SK-N-SH treated with all-trans-retinoic acid at 6 μM for 48 hours (cell line): ENCODE data around the gene F2RL2.

Source experiments
- ATAC-seq: fragments of 200-7000 bp; cut with Tn5 transposase; 3 replicates; pipeline ENCODE4 v1.9.1; 2020; ENCODE audit warnings: mild to moderate bottlenecking, moderate library complexity
- ARNTL ChIP-seq: fragments of 450-650 bp; formaldehyde crosslinking; IDR thresholded peaks from 2 replicates; pipeline ENCODE4 v1.5.0; 2020; ENCODE audit warnings: low read depth, mild to moderate bottlenecking, moderate library complexity, borderline replicate concordance
- BACH2 ChIP-seq: fragments of 250-450 bp; sonication (Bioruptor Pico); IDR thresholded peaks from 2 replicates; pipeline ENCODE4 v1.9.0; 2021; ENCODE audit warnings: mild to moderate bottlenecking, borderline replicate concordance
- CREB5 ChIP-seq: fragments of 250-450 bp; sonication (Bioruptor Pico); IDR thresholded peaks from 2 replicates; pipeline ENCODE4 v1.5.1; 2020; ENCODE audit warnings: low read depth, mild to moderate bottlenecking, moderate library complexity
- CSDC2 ChIP-seq: fragments of 250-450 bp; sonication (Bioruptor Pico); IDR thresholded peaks from 2 replicates; pipeline ENCODE4 v1.5.0; 2020; ENCODE audit warnings: mild to moderate bottlenecking, moderate library complexity
- ESRRG ChIP-seq: fragments of 250-450 bp; sonication (Bioruptor Pico); IDR thresholded peaks from 2 replicates; pipeline ENCODE4 v1.6.1; 2021; ENCODE audit warnings: mild to moderate bottlenecking
- GLIS3 ChIP-seq: fragments of 250-450 bp; sonication (Bioruptor Pico); IDR thresholded peaks from 2 replicates; pipeline ENCODE4 v1.5.0; 2020; ENCODE audit warnings: mild to moderate bottlenecking, moderate library complexity
- ISL1 ChIP-seq: fragments of 250-450 bp; sonication (Bioruptor Pico); IDR thresholded peaks from 2 replicates; pipeline ENCODE4 v2.1.2; 2022; ENCODE audit warnings: mild to moderate bottlenecking, moderate library complexity
- OSR1 ChIP-seq: fragments of 250-450 bp; sonication (Bioruptor Pico); IDR thresholded peaks from 2 replicates; pipeline ENCODE4 v1.8.0; 2022; ENCODE audit warnings: moderate library complexity, mild to moderate bottlenecking, inconsistent platforms
- PATZ1 ChIP-seq: fragments of 250-450 bp; sonication (Bioruptor Pico); IDR thresholded peaks from 2 replicates; pipeline ENCODE4 v1.8.0; 2020; ENCODE audit warnings: mild to moderate bottlenecking, moderate library complexity, borderline replicate concordance
- POU6F1 ChIP-seq: fragments of 250-450 bp; sonication (Bioruptor Pico); IDR thresholded peaks from 2 replicates; pipeline ENCODE4 v1.8.0; 2021; ENCODE audit warnings: low read depth, mild to moderate bottlenecking, moderate library complexity, borderline replicate concordance
- PPARA ChIP-seq: fragments of 250-450 bp; sonication (Bioruptor Pico); IDR thresholded peaks from 2 replicates; pipeline ENCODE4 v1.5.0; 2020; ENCODE audit warnings: mild to moderate bottlenecking, borderline replicate concordance
- RARB ChIP-seq: fragments of 250-450 bp; sonication (Bioruptor Pico); IDR thresholded peaks from 2 replicates; pipeline ENCODE4 v1.8.0; 2021; ENCODE audit warnings: mild to moderate bottlenecking, moderate library complexity
- SNAI2 ChIP-seq: fragments of 250-450 bp; sonication (Bioruptor Pico); IDR thresholded peaks from 2 replicates; pipeline ENCODE4 v1.5.0; 2020; ENCODE audit warnings: mild to moderate bottlenecking, moderate library complexity
- TCF4 ChIP-seq: fragments of 250-450 bp; sonication (Bioruptor Pico); IDR thresholded peaks from 2 replicates; pipeline ENCODE4 v1.8.0; 2021; ENCODE audit warnings: mild to moderate bottlenecking, moderate library complexity, borderline replicate concordance
- TOX ChIP-seq: fragments of 250-450 bp; sonication (Bioruptor Pico); IDR thresholded peaks from 2 replicates; pipeline ENCODE4 v1.8.0; 2021; ENCODE audit warnings: mild to moderate bottlenecking, moderate library complexity, borderline replicate concordance
- ZC3H10 ChIP-seq: fragments of 250-450 bp; sonication (Bioruptor Pico); IDR thresholded peaks from 2 replicates; pipeline ENCODE4 v1.5.1; 2021; ENCODE audit warnings: mild to moderate bottlenecking, moderate library complexity
- ZFP30 ChIP-seq: fragments of 450-650 bp; formaldehyde crosslinking; IDR thresholded peaks from 2 replicates; pipeline ENCODE4 v1.5.0; 2022; ENCODE audit warnings: mild to moderate bottlenecking, moderate library complexity
- ZNF565 ChIP-seq: fragments of 450-650 bp; formaldehyde crosslinking; conservative IDR thresholded peaks from 2 replicates; pipeline ENCODE4 v1.5.0; 2020; ENCODE audit warnings: low read depth, mild to moderate bottlenecking, moderate library complexity
- ZNF8 ChIP-seq: fragments of 450-650 bp; formaldehyde crosslinking; IDR thresholded peaks from 2 replicates; pipeline ENCODE4 v1.5.0; 2020; ENCODE audit warnings: mild to moderate bottlenecking, moderate library complexity
- TF ChIP-seq, protein P1 (sequence below): fragments of 250-450 bp; sonication (Bioruptor Pico); IDR thresholded peaks from 2 replicates; pipeline ENCODE4 v1.5.0; 2020; ENCODE audit warnings: mild to moderate bottlenecking, moderate library complexity

F2RL2 gene

DNA sequence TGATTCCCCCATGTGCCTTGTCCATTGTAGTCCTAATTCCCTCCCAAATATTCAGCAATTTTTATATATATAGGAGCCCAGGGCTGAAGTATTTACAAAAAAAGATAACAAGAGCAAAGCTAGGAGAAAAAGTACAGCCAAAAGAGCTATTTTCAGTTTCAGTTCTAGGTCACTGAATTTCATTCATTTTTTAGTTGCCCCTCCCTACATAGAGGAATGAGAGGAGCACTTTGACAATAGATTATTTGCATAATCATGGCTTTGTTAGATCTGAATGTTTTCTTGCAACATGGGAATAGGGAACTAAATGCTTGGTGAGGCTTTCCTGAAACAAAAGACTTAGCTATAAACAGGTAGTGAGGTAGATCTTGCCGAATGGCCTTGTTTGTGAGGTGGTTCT is 15.3 kb upstream of the F2RL2 start:
- no peak for ATAC-seq

DNA sequence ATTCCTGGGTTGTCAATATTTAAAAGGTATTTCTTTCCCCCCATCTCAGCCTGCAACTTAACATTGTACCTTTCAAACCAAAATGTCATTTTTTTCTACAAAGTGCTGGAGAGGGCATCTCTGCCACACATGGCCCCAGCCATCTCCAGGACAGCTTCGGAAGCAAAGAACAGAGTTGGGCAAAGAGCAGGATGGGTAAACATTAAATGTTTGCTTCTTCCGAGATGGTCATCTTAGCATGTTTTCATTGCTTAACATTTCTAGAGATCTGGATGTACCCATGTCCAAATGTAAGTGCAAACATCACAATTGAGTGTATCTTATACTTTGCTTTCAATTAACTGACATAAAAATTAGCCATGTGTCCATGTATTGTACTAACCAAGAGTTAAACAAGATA is 14.3 kb upstream of the F2RL2 start:
- no peak for ATAC-seq
- TF ChIP-seq POU6F1 (CRISPR knock-in tag) (no peak), ZNF8 (CRISPR knock-in tag) (no peak), TOX (CRISPR knock-in tag) (no peak), PATZ1 (no peak), TCF4 (CRISPR knock-in tag) (no peak), RARB (CRISPR knock-in tag) (no peak), SNAI2 (CRISPR knock-in tag) (no peak), CSDC2 (CRISPR knock-in tag) (no peak), GLIS3 (CRISPR knock-in tag) (no peak)
- TF ChIP-seq, all 23 proteins: peak for 0

More for the DNA sequence above, 15.3 kb upstream of the F2RL2 start:
- TF ChIP-seq POU6F1 (CRISPR knock-in tag) (no peak), ZC3H10 (CRISPR knock-in tag) (no peak), CSDC2 (CRISPR knock-in tag) (no peak), CREB5 (CRISPR knock-in tag) (no peak), ZNF8 (CRISPR knock-in tag) (no peak)

DNA sequence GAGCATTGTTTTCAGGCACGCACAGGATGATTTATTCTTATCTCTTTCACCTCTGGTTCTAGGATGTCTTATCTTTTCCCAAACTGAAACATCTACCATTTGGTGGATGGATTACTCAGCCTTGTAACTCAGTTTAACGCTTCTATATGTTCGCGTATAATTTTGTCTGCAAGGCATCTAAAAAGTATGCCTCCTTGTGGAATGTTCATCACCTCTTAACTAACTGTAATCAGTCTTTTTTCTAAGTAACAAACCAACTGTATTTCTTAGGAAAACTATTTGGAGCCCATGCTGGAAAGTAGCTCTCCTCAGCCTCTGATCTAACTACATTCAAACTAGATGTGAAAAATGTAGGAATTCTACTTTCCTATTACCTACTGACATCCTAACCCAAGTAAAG is 11.5 kb upstream of the F2RL2 start:
- no peak for TF ChIP-seq ESRRG (CRISPR knock-in tag)
- TF ChIP-seq POU6F1 (CRISPR knock-in tag) = no peak
- no peak for TF ChIP-seq PPARA (CRISPR knock-in tag)
- TF ChIP-seq GLIS3 (CRISPR knock-in tag) = no peak
- TF ChIP-seq ZC3H10 (CRISPR knock-in tag) = no peak
- no peak for TF ChIP-seq PATZ1
- no peak for TF ChIP-seq ISL1 (CRISPR knock-in tag)
- no peak for TF ChIP-seq OSR1 (CRISPR knock-in tag)
- no peak for TF ChIP-seq ZNF8 (CRISPR knock-in tag)
- TF ChIP-seq ZNF565 (CRISPR knock-in tag) = no peak
- TF ChIP-seq, protein P1, sequence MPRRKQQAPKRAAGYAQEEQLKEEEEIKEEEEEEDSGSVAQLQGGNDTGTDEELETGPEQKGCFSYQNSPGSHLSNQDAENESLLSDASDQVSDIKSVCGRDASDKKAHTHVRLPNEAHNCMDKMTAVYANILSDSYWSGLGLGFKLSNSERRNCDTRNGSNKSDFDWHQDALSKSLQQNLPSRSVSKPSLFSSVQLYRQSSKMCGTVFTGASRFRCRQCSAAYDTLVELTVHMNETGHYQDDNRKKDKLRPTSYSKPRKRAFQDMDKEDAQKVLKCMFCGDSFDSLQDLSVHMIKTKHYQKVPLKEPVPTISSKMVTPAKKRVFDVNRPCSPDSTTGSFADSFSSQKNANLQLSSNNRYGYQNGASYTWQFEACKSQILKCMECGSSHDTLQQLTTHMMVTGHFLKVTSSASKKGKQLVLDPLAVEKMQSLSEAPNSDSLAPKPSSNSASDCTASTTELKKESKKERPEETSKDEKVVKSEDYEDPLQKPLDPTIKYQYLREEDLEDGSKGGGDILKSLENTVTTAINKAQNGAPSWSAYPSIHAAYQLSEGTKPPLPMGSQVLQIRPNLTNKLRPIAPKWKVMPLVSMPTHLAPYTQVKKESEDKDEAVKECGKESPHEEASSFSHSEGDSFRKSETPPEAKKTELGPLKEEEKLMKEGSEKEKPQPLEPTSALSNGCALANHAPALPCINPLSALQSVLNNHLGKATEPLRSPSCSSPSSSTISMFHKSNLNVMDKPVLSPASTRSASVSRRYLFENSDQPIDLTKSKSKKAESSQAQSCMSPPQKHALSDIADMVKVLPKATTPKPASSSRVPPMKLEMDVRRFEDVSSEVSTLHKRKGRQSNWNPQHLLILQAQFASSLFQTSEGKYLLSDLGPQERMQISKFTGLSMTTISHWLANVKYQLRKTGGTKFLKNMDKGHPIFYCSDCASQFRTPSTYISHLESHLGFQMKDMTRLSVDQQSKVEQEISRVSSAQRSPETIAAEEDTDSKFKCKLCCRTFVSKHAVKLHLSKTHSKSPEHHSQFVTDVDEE (CRISPR knock-in tag) = no peak
- TF ChIP-seq ZFP30 = no peak
- no peak for TF ChIP-seq ARNTL (CRISPR knock-in tag)
- no peak for TF ChIP-seq CSDC2 (CRISPR knock-in tag)
- TF ChIP-seq BACH2 (CRISPR knock-in tag) = no peak
- ATAC-seq = no peak
